NCI-H524 (cell line): ENCODE measurements around the gene ST6GAL1.

Experiments
- DNase-seq, 2 experiments: peaks; one replicate each; lab custom pipeline; 2025; lab: John Stamatoyannopoulos, UW

ST6GAL1 gene

DNA sequence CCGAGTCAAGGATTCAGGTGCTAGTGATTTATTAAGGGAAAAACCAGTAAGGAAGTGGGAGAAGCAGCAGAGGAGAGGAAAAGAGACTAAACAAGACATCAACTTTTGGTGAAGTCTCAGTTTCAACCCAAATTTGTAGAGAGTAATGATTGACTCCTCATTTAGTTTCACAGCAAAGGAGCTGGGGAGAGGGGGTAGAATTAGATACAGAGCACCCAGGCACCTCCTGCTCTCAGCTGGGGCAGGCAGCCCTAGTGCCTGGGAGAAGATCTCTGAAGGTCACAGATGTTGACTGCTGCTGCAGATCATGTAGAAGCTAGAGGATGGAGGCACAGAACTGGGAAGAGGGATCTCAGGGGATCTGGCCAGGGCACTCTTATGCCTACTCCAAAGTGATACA lies 179.8 kb downstream of the ST6GAL1 start:
- DNase-seq = no peak

DNA sequence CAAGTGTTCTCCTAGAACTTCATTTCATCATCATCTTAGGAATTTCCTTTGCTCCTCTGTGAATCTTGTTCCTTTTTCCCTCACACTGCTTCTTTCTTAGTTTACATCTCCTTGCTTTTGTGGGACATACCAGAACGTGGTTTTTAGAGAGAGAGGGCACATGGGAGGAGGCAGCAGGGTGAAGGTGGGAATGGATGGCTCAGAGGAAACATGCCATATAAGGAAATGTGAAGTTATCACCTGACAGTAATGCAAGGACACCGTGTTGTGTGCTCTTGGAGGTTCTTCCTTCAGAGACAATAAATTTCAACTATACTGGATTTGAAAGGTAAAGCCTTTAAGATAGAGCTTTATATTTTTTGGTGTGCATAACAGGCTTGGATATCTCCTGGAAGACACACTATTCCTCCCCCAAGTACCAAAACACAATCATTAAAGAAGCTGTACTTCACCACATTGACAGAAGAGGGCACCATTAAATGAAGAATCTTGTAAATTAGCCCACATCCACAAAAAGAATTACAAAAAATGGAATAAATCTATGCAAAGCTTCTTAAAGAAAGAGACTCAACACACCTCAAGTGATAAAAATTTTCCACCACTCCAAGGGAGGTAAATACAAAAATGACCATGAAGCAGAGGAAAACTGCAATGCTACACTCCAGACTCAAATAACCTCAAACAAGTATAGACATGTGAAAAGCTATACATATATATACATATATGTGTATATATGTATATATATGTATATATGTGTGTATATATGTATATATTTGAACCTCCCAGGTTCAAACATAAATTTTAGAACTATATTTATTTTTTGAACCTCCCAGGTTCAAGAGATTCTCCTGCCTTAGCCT lies 182.8 kb downstream of the ST6GAL1 start:
- peak; percentile 1 to 32 for DNase-seq

DNA sequence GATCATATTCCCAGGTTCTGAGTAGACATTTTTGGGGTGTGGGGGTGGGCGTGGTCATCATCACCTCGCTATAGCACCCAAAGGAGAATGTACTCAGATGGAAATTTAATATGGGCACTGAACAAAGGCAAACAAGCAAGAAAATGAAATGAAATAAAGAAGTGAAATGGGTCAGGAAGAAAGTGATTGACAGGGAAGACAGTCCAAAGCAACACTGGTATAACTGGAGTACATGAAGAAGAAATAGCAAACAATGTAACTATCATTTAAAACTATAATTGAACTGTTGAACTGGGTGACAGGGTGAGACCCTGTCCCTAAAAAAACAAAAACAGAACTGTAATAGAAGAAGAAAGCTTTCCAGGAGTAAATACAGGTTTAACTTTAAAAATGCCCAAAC lies 184.2 kb downstream of the ST6GAL1 start:
- DNase-seq = no peak

DNA sequence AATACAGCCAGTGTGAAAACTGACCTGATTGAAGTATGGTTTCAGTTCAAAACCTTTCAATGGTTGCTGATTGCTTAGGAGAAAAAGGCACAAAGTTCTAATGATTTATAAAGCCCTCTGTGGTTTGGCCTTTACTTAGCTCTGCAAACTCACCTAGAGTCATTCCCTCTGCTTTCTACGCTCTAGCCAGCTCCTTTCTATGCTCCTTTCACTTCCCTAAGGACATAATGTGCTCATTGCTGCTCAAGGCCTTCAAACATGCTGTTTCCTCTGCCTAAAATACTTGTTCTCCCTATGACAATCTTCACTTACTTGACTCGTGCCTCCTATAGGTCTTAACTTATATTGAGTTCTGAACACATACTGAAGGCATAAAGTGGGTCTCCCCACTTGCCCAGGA lies 190.0 kb downstream of the ST6GAL1 start:
- DNase-seq = no peak

DNA sequence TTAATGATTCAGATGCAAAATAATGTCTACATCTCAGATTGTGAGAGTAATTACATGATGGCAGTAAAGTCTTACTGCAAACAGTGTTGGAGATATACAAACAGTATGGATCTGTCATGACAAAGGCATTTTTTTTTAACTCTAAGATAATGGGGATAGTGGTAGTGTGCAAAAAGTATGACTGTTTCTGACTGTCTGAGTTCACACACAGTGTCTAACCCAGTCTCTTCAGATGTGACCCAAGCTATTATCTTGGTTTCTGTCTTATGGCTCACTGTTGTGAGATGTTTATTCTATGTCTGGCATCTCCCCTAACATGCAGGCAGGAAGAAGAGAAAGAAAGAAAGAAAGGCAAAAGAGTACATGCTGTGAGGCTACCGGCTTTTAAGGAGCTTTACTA lies 191.9 kb downstream of the ST6GAL1 start:
- no peak for DNase-seq

DNA sequence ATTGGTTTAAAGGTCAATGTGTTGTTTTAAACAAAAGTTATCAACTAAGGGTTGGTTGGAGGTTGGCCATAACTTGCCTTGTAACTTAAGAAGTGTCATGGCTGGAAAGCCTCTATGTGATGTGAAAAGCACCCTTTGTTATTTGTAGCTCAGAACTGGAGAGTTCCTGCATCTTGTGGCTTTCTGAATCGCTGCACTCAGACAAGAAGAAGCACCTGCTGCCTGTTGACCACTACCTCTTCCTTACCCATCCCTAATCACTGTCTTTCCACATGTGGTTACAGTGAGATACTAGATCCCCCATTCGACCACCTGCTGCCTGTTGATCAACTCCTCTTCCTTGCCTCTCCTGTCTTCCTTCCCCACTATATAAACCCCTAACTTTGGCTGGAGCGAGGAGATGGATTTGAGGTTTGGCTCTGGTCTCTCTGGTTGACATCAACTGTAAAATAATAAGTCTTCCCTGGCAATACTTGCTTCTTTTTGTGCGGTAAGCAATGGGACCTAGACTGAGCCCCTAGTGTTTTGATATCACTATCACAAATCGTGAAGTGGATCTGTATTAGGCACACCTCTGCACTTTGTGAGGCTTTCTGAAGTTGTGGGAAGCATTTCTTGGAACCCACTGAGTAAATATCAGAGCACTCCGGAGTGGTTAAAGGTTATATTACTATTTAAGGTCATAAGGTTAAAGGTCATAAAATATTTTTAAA lies 195.1 kb downstream of the ST6GAL1 start:
- no peak for DNase-seq
